Tibial artery (tissue), 4 donors: ENCODE data around the gene NDFIP1.

Source experiments
- DNase-seq, 2 donors: peaks; one replicate each; pipeline ENCODE4 v3.0.0-alpha.2; 2019
- H3K27ac ChIP-seq, 2 donors: fragments of 200-600 bp; sonication (generic) in 1 of 2; 1 replicate in 1 of 2; 2 replicates in 1 of 2; pipeline ENCODE4 v1.5.1; 2018 to 2019; ENCODE audit warnings: mild to moderate bottlenecking in 1 of 2
- H3K27me3 ChIP-seq, 2 donors: fragments of 200-600 bp; sonication (generic) in 1 of 2; one replicate each; pipeline versions ENCODE4 v1.5.1 to v1.6.0; 2016 to 2019
- H3K36me3 ChIP-seq, 3 donors: fragments of 200-600 bp; sonication (generic) in 2 of 3; one replicate each; pipeline ENCODE4 v1.5.1; 2016 to 2019; ENCODE audit warnings: mild to moderate bottlenecking in 2 of 3
- H3K4me1 ChIP-seq, 4 donors: fragments of 200-600 bp; sonication (generic) in 2 of 4; 1 replicate in 3 of 4; 2 replicates in 1 of 4; pipeline ENCODE4 v1.5.1; 2016 to 2019
- H3K4me3 ChIP-seq, 2 donors: fragments of 200-600 bp; sonication (generic) in 1 of 2; 1 replicate in 1 of 2; 2 replicates in 1 of 2; pipeline ENCODE4 v1.5.1; 2018 to 2019; ENCODE audit warnings: mild to moderate bottlenecking in 2 of 2
- H3K9me3 ChIP-seq, 3 donors: fragments of 200-600 bp; sonication (generic) in 1 of 3; one replicate each; pipeline ENCODE4 v1.5.1; 2016 to 2019
- intact Hi-C: fragments of 100-400 bp; cut with DNase I; formaldehyde crosslinking; loops from one replicate; pipeline ENCODE4 v1.15.0; 2023; ENCODE audit warnings: low total_unique reads
- TF ChIP-seq, protein P1 (sequence below), 2 experiments: fragments of 200-600 bp in 1 of 2; fragments of 450-650 bp in 1 of 2; IDR thresholded peaks; one replicate each; pipeline ENCODE4 v1.5.1; 2017 to 2019; ENCODE audit warnings: antibody characterized with exemption in 2 of 2, mild to moderate bottlenecking in 1 of 2, moderate library complexity in 1 of 2

The NDFIP1 gene

DNA sequence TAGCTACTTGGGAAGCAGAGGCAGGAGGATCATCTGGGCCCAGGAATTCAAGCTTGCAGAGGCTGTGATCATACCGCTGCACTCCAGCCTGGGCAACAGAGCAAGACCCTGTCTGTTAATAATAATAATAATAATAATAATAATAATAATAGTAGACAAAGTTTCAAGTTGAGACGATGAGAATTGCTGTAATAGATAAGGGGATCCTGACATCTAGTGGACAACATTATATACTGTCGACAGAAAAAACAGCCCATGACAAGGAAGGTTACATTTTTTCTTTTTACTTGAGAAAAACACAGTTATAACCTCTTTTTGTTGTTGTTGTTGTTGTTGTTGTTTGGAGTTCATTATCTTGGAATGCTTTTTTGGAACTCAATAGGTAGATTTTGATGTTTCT, 35.3 kb downstream of the NDFIP1 start:
- TF ChIP-seq, protein P1, sequence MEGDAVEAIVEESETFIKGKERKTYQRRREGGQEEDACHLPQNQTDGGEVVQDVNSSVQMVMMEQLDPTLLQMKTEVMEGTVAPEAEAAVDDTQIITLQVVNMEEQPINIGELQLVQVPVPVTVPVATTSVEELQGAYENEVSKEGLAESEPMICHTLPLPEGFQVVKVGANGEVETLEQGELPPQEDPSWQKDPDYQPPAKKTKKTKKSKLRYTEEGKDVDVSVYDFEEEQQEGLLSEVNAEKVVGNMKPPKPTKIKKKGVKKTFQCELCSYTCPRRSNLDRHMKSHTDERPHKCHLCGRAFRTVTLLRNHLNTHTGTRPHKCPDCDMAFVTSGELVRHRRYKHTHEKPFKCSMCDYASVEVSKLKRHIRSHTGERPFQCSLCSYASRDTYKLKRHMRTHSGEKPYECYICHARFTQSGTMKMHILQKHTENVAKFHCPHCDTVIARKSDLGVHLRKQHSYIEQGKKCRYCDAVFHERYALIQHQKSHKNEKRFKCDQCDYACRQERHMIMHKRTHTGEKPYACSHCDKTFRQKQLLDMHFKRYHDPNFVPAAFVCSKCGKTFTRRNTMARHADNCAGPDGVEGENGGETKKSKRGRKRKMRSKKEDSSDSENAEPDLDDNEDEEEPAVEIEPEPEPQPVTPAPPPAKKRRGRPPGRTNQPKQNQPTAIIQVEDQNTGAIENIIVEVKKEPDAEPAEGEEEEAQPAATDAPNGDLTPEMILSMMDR (IDR thresholded peaks at IDR 0.05), result peak; percentile 37 to 46
- no peak for DNase-seq
- Histone ChIP-seq H3K4me3 (no peak overlapping the region), H3K27ac (no peak overlapping the region), H3K36me3 (peaks cover 60 to 67% (median 60%) of the 10 kb centered on the region in 3 donors), H3K9me3 (no peaks in the 10 kb centered on the region), H3K4me1 (peaks cover 0 to 9% (median 0%) of the 10 kb centered on the region in 4 donors), H3K27me3 (no peaks in the 10 kb centered on the region)
- intact Hi-C loops, result loop anchor here (5.0 kb wide), 1 partner anchor 152 kb away; no protein-coding TSS in a partner anchor

DNA sequence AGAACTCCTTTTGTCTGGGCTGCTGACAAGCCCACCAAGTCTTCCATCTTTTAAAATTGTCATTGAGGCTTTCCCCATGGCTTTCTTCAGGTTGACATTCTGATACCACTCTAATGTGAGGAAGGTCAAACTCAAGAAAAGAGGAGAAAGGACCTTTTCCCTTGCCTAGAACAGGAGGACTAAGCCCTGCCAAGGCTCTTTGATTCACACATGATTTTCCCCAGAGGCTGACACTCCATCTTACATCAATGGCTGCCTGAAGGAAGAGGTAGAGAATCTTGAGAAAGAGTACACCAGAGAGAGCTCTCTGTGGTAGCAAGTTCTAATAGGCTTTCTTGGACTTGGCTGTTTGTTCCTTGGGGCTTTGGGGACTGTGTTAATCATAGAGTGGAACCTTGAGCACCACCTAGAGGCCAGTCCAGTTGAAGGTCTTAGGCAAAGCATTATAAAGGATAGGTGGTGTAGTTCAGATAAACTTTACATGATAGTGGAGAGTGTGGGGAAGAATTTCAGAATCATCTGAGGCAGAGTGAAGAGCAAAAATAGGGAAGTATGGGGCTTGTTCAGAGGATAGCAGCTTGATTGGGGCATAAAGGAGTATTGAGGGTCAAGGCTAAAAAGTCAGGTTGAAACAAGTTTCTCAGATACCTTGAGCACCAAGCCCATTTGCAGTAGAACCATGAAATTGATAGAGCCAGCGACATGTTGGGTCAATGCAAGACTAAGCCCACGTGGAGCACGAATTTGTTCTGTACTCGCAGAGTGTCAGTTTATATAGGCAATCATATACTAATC, 36.7 kb downstream of the NDFIP1 start:
- DNase-seq, result peak; percentile 72 to 79
- H3K27ac ChIP-seq, result peak overlapping the region in 1 of 2 donors; percentile 22
- H3K4me1 ChIP-seq, result peaks cover 0 to 9% (median 0%) of the 10 kb centered on the region in 4 donors
- H3K9me3 ChIP-seq, result no peaks in the 10 kb centered on the region
- no peaks in the 10 kb centered on the region for H3K27me3 ChIP-seq
- intact Hi-C loops, result loop anchor here (5.0 kb wide), 1 partner anchor 138 kb away; no protein-coding TSS in a partner anchor
- H3K36me3 ChIP-seq, result peaks cover 54 to 69% (median 62%) of the 10 kb centered on the region in 3 donors
- TF ChIP-seq, protein P1 (IDR thresholded peaks at IDR 0.05), result peak; percentile 57 to 61
- H3K4me3 ChIP-seq, result no peak overlapping the region

GRCh38 chr5:142149363-142149762, 40.8 kb downstream of the NDFIP1 start:
- TF ChIP-seq, protein P1 (IDR thresholded peaks at IDR 0.05), result no peak

DNA sequence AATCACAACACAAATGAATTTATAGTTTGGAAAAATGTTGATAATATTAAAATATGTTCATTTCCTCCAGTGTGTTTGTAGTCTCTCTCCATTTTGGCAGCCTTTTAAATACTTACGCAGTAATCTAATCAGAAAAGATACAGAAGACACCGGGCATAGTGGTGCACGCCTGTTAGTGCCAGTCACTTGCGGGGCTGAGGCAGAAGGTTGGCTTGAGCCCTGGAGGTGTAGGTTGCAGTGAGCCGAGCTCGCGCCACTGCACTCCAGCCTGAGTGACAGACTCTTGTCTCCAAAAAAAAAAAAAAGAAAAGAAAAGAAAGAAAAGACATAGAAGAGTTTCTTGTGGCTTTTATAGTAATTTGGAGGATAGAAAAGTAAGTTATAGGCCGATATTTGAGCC, 41.9 kb downstream of the NDFIP1 start:
- H3K4me1 ChIP-seq, result peaks cover 0 to 8% (median 2%) of the 10 kb centered on the region in 4 donors
- H3K4me3 ChIP-seq, result no peak overlapping the region
- no peak overlapping the region for H3K27ac ChIP-seq
- H3K36me3 ChIP-seq, result peaks cover 42 to 55% (median 44%) of the 10 kb centered on the region in 3 donors
- H3K27me3 ChIP-seq, result no peaks in the 10 kb centered on the region
- no peak for DNase-seq
- TF ChIP-seq, protein P1 (IDR thresholded peaks at IDR 0.05), result no peak
- intact Hi-C loops, result loop anchor here (5.0 kb wide), 2 partner anchors 397 to 547 kb away; no protein-coding TSS in a partner anchor
- no peaks in the 10 kb centered on the region for H3K9me3 ChIP-seq

More at GRCh38 chr5:142149363-142149762, 40.8 kb downstream of the NDFIP1 start:
- Histone ChIP-seq H3K9me3 (no peaks in the 10 kb centered on the region), H3K27me3 (no peaks in the 10 kb centered on the region), H3K4me3 (no peak overlapping the region), H3K36me3 (peaks cover 52 to 56% (median 53%) of the 10 kb centered on the region in 3 donors), H3K27ac (no peak overlapping the region), H3K4me1 (peaks cover 0 to 14% (median 2%) of the 10 kb centered on the region in 4 donors)
- DNase-seq, result no peak
- intact Hi-C loops, result loop anchor here (5.0 kb wide), 1 partner anchor 142 kb away; no protein-coding TSS in a partner anchor

GRCh38 chr5:142151436-142152383, 43.1 kb downstream of the NDFIP1 start:
- peak in 1 of 2 donors; percentile 57 for DNase-seq
- intact Hi-C loops, result loop anchor here (5.0 kb wide), 2 partner anchors 396 to 546 kb away; no protein-coding TSS in a partner anchor
- Histone ChIP-seq H3K9me3 (no peaks in the 10 kb centered on the region), H3K4me3 (no peak overlapping the region), H3K27me3 (no peaks in the 10 kb centered on the region), H3K4me1 (peaks cover 0 to 5% (median 2%) of the 10 kb centered on the region in 4 donors), H3K27ac (no peak overlapping the region), H3K36me3 (peaks cover 29 to 44% (median 31%) of the 10 kb centered on the region in 3 donors)
- TF ChIP-seq, protein P1 (IDR thresholded peaks at IDR 0.05), result peak; percentile 80 to 86
